ENCODE results near the gene TOR3A.

The TOR3A gene

DNA sequence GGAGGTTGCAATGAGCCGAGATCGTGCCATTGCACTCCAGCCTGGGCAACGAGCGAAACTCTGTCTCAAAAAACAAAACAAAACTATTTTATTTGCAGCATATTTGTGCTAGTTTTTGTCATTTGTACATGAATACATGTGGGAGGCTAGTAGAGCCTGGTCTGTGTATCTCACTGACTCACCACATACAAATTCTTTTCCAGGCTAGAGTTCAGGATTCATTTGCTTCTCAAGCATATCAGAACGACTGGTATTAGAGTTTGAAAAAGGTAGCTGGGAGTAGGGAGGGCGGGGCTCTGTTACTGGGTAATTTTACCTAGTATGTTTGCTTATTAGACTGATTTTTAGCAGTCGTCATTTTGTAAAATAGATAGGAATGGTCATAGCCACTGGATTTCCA, 4.5 kb upstream of the TOR3A start:
- H3K36me3 ChIP-seq (ENCODE audit: control insufficient read depth, insufficient read depth, low read length), result peaks cover 5% of the 10 kb centered on the region
- no peaks in the 10 kb centered on the region for H3K27me3 ChIP-seq (ENCODE audit: control insufficient read depth, insufficient read depth, low read length)
- H3K9me3 ChIP-seq (ENCODE audit: control insufficient read depth, insufficient read depth, low read depth, low read length), result no peaks in the 10 kb centered on the region
- no peak overlapping the region for H3K27ac ChIP-seq (ENCODE audit: low read depth, low read length)
- H3K9ac ChIP-seq (ENCODE audit: low read length), result no peak overlapping the region
- H3K4me1 ChIP-seq (ENCODE audit: control insufficient read depth, insufficient read depth, low read length), result peaks cover 12% of the 10 kb centered on the region
- H3K4me3 ChIP-seq (ENCODE audit: low read depth, low read length), result no peak overlapping the region

DNA sequence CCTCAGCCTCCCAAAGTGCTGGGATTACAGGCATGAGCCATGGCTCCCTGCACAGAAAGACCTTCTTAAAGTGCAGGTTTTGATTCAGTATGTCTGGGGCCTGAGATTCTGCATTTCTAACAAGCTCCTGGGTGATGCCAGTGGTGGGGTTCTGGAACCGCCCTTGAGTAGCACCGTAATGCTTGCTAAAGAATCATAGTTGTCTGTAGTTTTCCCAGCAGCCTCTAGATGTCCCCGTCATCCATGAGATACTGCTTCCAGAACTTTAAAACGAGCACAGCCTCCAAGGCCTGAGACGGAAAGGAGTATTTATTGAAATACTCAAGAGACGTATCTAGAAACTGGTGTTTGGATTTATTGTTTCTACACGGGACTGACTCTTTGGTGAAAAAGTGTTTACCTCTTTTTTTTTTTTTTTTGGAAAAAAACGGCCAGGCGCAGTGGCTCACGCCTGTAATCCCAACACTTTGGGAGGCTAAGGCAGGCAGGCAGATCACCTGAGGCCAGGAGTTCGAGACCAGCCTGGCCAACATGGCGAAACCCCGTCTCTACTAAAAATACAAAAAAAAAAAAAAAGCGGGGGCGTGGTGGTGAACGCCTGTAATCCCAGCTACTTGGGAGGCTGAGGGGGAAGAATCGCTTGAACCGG, 2.6 kb upstream of the TOR3A start:
- Histone ChIP-seq H3K36me3 (ENCODE audit: control insufficient read depth, insufficient read depth, low read length) (no peaks in the 10 kb centered on the region), H3K27ac (ENCODE audit: low read depth, low read length) (no peak overlapping the region), H3K9ac (ENCODE audit: low read length) (no peak overlapping the region), H3K4me1 (ENCODE audit: control insufficient read depth, insufficient read depth, low read length) (peaks cover 19% of the 10 kb centered on the region), H3K27me3 (ENCODE audit: control insufficient read depth, insufficient read depth, low read length) (no peaks in the 10 kb centered on the region), H3K4me3 (ENCODE audit: low read depth, low read length) (no peak overlapping the region), H3K9me3 (ENCODE audit: control insufficient read depth, insufficient read depth, low read depth, low read length) (no peaks in the 10 kb centered on the region)

DNA sequence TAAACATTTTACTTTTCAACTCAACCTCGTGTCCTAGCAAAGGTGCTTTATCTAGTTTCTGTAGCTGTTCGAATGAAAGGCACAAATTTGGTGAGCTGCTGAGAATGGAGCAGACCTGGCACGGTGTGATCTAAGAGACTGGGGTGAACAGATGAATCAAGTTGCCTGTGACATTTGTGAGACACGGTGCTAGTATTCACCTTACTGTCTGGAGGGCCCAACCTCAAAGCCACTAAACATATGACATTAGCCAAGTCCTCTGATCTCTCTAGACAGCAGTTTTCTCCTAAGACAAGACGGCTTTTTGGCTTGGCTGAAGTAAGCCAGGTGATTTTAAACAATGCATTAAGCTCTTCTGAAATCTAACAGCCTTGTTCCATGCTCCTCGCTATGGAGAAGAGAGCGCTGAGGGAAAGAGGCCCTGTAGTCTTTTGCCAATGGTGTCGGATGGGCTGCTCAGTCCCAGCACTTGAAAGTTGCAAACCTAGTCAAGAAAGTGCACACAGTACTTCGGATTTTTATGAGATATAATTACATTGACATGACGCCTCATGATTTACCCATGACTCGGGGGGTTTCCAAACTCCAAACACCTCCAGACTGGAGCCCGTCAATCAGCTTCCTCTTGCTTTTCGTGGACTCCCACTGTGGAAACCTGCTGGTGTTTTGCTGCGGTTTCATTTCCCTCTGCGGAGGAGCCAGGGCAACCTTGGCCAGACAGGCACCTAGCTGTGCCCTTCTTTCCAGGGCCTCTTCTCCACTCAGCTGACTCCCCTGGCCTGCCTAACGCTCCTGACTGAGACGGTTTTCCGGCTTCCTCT, 794 bp upstream of the TOR3A start:
- Histone ChIP-seq H3K9me3 (ENCODE audit: control insufficient read depth, insufficient read depth, low read depth, low read length) (no peaks in the 10 kb centered on the region), H3K4me3 (ENCODE audit: low read depth, low read length) (peak overlapping the region; percentile 88), H3K36me3 (ENCODE audit: control insufficient read depth, insufficient read depth, low read length) (peaks cover 7% of the 10 kb centered on the region; the same call in 1 of the 2 replicates), H3K27me3 (ENCODE audit: control insufficient read depth, insufficient read depth, low read length) (no peaks in the 10 kb centered on the region), H3K4me1 (ENCODE audit: control insufficient read depth, insufficient read depth, low read length) (peaks cover 19% of the 10 kb centered on the region), H3K9ac (ENCODE audit: low read length) (peak overlapping the region; percentile 87), H3K27ac (ENCODE audit: low read depth, low read length) (no peak overlapping the region)

DNA sequence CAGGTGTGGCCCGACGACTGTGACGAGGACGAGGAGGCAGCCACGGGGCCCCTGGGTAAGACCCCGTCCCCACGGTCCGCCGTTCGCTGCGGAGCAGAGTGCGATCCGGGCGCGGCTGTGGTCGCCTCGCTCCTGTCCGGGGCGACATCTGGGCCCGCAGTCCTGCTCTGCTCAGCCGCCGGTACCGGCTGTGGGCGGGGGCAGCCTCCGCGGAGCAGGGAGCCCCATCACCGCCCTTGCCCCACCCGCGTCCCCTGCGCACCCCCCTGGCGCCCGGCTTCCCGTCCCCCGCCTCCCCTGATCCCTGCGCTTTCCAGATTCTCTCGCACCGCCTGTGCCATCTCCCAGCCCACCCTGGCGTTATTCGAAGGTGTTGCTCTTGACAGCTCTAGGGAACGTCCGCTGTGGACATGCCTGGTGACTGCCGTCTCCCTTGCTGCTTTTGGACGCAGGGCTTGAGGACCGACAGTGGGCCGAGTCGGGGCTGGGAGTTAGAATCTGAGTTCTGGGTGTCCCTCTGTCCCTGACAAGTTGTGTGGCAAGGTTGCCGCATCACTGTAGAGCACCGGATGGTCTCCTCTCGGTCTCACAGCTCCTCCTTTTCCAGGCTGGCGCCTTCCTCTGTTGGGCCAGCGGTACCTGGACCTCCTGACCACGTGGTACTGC, 596 bp downstream of the TOR3A start:
- H3K4me1 ChIP-seq (ENCODE audit: control insufficient read depth, insufficient read depth, low read length), result peaks cover 28% of the 10 kb centered on the region
- no peaks in the 10 kb centered on the region for H3K27me3 ChIP-seq (ENCODE audit: control insufficient read depth, insufficient read depth, low read length)
- peak overlapping the region; percentile 87 for H3K9ac ChIP-seq (ENCODE audit: low read length)
- no peaks in the 10 kb centered on the region for H3K9me3 ChIP-seq (ENCODE audit: control insufficient read depth, insufficient read depth, low read depth, low read length)
- H3K27ac ChIP-seq (ENCODE audit: low read depth, low read length), result peak overlapping the region; percentile 66; the same call in 1 of the 2 replicates
- peaks cover 7% of the 10 kb centered on the region; the same call in 1 of the 2 replicates for H3K36me3 ChIP-seq (ENCODE audit: control insufficient read depth, insufficient read depth, low read length)
- H3K4me3 ChIP-seq (ENCODE audit: low read depth, low read length), result peak overlapping the region; percentile 88

DNA sequence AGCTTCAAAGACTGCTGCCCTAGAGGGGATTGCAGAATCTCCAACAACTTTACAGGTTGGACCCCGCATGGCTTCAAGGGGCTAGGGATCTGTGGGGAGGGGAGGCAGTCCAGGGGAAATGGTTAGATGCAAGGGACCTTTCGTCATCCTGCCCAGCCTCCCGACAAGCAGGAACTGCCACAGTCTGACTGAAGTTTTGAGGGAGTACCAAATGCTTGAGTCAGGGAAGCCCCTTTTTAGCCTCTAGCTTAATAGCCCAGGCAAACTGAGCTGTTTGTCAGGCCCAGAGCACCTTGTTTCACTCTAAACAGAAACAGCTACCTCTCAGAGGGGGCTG, 1.1 kb downstream of the TOR3A start:
- Histone ChIP-seq H3K9ac (ENCODE audit: low read length) (peak overlapping the region; percentile 75), H3K4me3 (ENCODE audit: low read depth, low read length) (peak overlapping the region; percentile 88), H3K27me3 (ENCODE audit: control insufficient read depth, insufficient read depth, low read length) (no peaks in the 10 kb centered on the region), H3K27ac (ENCODE audit: low read depth, low read length) (no peak overlapping the region), H3K36me3 (ENCODE audit: control insufficient read depth, insufficient read depth, low read length) (peaks cover 7% of the 10 kb centered on the region; the same call in 1 of the 2 replicates), H3K4me1 (ENCODE audit: control insufficient read depth, insufficient read depth, low read length) (peaks cover 29% of the 10 kb centered on the region), H3K9me3 (ENCODE audit: control insufficient read depth, insufficient read depth, low read depth, low read length) (no peaks in the 10 kb centered on the region)

DNA sequence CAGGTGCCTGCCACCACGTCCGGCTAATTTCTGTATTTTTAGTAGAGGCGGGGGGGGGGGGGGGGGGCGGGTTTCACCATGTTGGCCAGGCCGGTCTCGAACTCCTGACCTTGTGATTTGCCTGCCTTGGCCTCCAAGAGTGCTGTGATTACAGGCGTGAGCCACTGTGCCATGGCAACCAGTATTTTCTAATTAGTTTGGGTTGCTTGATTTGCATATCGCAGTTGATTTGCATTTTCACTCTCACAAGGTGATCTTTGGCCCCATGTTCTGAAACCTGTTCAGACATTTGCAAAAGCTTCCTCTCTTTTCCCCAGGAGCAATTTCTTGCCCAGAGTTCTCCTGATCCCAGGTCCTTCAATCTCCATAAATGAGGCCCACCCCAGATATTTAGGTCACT, 1.7 kb downstream of the TOR3A start:
- Histone ChIP-seq H3K27me3 (ENCODE audit: control insufficient read depth, insufficient read depth, low read length) (no peaks in the 10 kb centered on the region), H3K27ac (ENCODE audit: low read depth, low read length) (no peak overlapping the region), H3K36me3 (ENCODE audit: control insufficient read depth, insufficient read depth, low read length) (peaks cover 9% of the 10 kb centered on the region; the same call in 1 of the 2 replicates), H3K9ac (ENCODE audit: low read length) (no peak overlapping the region), H3K9me3 (ENCODE audit: control insufficient read depth, insufficient read depth, low read depth, low read length) (no peaks in the 10 kb centered on the region), H3K4me3 (ENCODE audit: low read depth, low read length) (no peak overlapping the region), H3K4me1 (ENCODE audit: control insufficient read depth, insufficient read depth, low read length) (peaks cover 32% of the 10 kb centered on the region)

DNA sequence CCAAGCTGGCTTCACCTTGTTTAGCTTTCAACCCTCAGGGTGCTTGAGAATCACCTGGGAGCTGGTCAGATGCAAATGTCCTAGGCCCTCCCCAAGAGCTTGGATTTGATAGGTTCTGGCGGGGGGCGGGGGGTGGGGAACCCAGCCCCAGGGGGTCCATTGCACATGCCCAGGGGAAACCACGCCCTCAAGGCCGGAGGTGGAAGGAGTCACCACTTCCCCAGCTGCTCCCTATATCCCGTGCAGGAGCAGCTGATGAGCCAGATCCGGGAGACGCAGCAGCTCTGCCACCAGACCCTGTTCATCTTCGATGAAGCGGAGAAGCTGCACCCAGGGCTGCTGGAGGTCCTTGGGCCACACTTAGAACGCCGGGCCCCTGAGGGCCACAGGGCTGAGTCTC, 5.8 kb downstream of the TOR3A start:
- H3K4me3 ChIP-seq (ENCODE audit: low read depth, low read length), result peak overlapping the region; percentile 63
- no peaks in the 10 kb centered on the region for H3K27me3 ChIP-seq (ENCODE audit: control insufficient read depth, insufficient read depth, low read length)
- H3K36me3 ChIP-seq (ENCODE audit: control insufficient read depth, insufficient read depth, low read length), result peaks cover 31% of the 10 kb centered on the region
- H3K9me3 ChIP-seq (ENCODE audit: control insufficient read depth, insufficient read depth, low read depth, low read length), result no peaks in the 10 kb centered on the region
- H3K4me1 ChIP-seq (ENCODE audit: control insufficient read depth, insufficient read depth, low read length), result peaks cover 33% of the 10 kb centered on the region
- peak overlapping the region; percentile 66 for H3K27ac ChIP-seq (ENCODE audit: low read depth, low read length)
- H3K9ac ChIP-seq (ENCODE audit: low read length), result peak overlapping the region; percentile 71

DNA sequence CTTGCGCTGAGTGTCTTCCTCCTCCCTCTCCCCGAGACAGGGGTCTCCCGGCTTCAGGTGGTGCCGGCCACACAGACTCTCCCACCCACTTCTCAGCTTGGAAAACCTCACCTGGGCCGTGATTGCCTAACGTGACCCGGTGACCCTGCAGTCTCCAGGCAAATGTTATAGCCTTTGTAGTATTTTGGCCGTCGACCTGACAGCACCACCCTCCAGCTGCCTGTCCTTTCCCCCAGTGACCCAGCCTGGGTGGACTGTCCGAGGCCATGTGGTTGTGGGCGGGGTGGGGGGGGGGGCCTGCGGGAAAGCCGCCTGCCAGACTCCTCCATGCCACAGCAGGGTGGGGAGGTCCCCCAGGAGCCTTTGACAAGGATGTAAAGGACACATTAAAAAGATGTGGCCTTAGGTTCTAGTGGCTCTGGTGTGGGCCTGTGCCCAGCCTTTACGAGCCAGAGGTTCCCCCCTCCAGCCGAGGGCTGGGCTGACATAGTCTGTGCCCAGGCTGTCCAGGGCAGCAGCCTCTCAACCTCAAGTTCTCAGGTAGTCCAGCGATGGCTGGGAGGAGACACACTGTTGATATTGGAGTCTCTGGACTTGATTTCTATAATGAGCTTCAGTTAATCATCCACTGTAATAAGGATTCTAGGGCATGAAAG, 8.1 kb downstream of the TOR3A start:
- Histone ChIP-seq H3K27me3 (ENCODE audit: control insufficient read depth, insufficient read depth, low read length) (no peaks in the 10 kb centered on the region), H3K27ac (ENCODE audit: low read depth, low read length) (peak overlapping the region; percentile 14; the same call in 1 of the 2 replicates), H3K36me3 (ENCODE audit: control insufficient read depth, insufficient read depth, low read length) (peaks cover 54% of the 10 kb centered on the region), H3K9ac (ENCODE audit: low read length) (no peak overlapping the region), H3K4me1 (ENCODE audit: control insufficient read depth, insufficient read depth, low read length) (peaks cover 28% of the 10 kb centered on the region), H3K4me3 (ENCODE audit: low read depth, low read length) (no peak overlapping the region), H3K9me3 (ENCODE audit: control insufficient read depth, insufficient read depth, low read depth, low read length) (no peaks in the 10 kb centered on the region)

DNA sequence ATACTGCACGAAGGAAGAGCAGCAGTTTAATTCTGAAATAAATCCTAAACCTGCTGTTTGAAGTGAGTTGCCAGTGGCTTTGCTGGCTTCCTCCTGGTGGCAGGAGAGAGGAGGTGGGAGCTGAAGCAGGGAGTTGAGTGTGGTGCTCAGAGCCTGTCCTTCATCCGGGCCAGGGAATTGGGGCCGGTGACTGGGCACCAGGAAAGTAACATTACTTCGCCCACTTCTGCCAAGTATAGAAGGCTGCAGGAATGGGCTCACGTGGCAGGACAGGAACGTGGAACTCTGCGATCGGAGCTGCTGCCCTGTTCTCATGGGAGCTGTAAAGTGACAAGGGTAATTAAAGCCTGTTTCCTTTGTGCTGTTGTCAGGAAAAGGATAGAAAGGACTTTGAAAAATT, 8.7 kb downstream of the TOR3A start:
- H3K27me3 ChIP-seq (ENCODE audit: control insufficient read depth, insufficient read depth, low read length), result no peaks in the 10 kb centered on the region
- no peak overlapping the region for H3K27ac ChIP-seq (ENCODE audit: low read depth, low read length)
- H3K4me1 ChIP-seq (ENCODE audit: control insufficient read depth, insufficient read depth, low read length), result peaks cover 28% of the 10 kb centered on the region
- H3K9ac ChIP-seq (ENCODE audit: low read length), result no peak overlapping the region
- H3K4me3 ChIP-seq (ENCODE audit: low read depth, low read length), result no peak overlapping the region
- peaks cover 58% of the 10 kb centered on the region for H3K36me3 ChIP-seq (ENCODE audit: control insufficient read depth, insufficient read depth, low read length)
- H3K9me3 ChIP-seq (ENCODE audit: control insufficient read depth, insufficient read depth, low read depth, low read length), result no peaks in the 10 kb centered on the region

DNA sequence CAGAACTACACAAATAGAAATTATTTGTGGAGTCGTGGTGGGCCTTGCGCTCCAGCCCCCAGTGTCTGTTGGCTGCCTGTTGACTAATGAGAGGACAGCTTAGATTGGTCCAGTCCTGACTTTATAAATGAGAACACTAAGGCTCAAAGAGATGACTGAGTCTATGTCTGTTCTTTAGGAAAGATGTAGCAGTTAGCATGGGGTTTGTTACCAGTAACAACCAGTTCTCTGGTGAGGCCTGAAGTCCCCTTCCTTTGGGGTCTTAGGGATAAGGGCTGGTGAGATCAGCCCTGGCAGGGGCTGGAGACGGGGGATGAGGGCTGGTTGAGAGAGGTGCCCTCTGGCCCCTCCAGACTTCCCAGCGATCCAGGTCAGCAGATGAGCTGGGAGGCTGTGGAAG, 9.1 kb downstream of the TOR3A start:
- H3K36me3 ChIP-seq (ENCODE audit: control insufficient read depth, insufficient read depth, low read length), result peaks cover 58% of the 10 kb centered on the region
- H3K27ac ChIP-seq (ENCODE audit: low read depth, low read length), result no peak overlapping the region
- H3K9ac ChIP-seq (ENCODE audit: low read length), result no peak overlapping the region
- H3K4me3 ChIP-seq (ENCODE audit: low read depth, low read length), result no peak overlapping the region
- no peaks in the 10 kb centered on the region for H3K27me3 ChIP-seq (ENCODE audit: control insufficient read depth, insufficient read depth, low read length)
- H3K9me3 ChIP-seq (ENCODE audit: control insufficient read depth, insufficient read depth, low read depth, low read length), result no peaks in the 10 kb centered on the region
- H3K4me1 ChIP-seq (ENCODE audit: control insufficient read depth, insufficient read depth, low read length), result peaks cover 28% of the 10 kb centered on the region
